GM10266 (cell line): Measurements from ENCODE around the gene PLXNA2.

Experiments
- DNase-seq: peaks from one replicate; pipeline ENCODE4 v3.0.0; 2012; ENCODE audit errors: extremely low spot score
- TF ChIP-seq, protein P1 (sequence below): IDR thresholded peaks from 2 replicates; pipeline ENCODE4 v1.5.1; 2012; ENCODE audit warnings: mild to moderate bottlenecking, low read depth; ENCODE audit not compliant: control insufficient read depth, insufficient read depth; ENCODE audit errors: missing control alignments

PLXNA2 gene

DNA sequence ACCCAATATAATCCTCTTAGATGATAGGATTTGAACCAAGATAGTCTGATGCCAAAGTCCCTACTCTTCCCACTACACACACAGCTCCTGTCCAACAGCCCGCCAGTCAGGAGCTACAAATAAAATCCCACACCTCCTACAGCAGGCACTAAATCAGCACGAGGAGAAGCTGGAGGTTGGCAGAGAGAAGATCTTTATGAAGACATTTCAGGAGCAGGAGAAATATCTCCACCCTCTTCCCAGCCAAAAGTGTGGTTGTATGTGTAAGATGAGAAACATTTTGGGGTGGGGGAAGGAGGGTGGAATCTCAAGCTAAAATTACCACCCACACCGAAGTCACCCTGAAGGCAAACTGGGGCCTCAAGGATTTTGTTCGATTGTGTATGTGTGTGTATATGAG lies 54.5 kb downstream of the PLXNA2 start:
- no peak for DNase-seq
- TF ChIP-seq, protein P1, sequence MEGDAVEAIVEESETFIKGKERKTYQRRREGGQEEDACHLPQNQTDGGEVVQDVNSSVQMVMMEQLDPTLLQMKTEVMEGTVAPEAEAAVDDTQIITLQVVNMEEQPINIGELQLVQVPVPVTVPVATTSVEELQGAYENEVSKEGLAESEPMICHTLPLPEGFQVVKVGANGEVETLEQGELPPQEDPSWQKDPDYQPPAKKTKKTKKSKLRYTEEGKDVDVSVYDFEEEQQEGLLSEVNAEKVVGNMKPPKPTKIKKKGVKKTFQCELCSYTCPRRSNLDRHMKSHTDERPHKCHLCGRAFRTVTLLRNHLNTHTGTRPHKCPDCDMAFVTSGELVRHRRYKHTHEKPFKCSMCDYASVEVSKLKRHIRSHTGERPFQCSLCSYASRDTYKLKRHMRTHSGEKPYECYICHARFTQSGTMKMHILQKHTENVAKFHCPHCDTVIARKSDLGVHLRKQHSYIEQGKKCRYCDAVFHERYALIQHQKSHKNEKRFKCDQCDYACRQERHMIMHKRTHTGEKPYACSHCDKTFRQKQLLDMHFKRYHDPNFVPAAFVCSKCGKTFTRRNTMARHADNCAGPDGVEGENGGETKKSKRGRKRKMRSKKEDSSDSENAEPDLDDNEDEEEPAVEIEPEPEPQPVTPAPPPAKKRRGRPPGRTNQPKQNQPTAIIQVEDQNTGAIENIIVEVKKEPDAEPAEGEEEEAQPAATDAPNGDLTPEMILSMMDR: no peak

DNA sequence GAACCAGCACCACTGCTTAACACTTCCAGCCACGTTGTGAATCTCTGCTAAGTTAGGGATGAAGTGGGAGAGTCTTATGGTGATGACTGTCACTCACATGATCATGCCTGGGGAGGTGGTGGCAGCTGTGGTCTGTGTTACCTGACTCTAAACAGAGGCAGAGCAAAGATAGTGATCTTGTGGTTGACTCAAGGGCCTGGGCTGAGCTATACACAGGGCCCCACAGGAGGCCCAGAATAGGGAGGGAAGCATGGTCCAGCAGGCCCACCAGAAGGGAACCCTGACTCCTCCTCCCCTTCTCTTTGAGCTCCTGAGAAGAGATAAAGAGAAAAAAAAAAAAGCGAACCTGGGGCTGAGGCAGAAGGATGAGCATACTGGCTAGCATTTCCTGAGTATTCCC lies 55.0 kb downstream of the PLXNA2 start:
- TF ChIP-seq, protein P1: no peak
- peak; percentile 20 for DNase-seq

DNA sequence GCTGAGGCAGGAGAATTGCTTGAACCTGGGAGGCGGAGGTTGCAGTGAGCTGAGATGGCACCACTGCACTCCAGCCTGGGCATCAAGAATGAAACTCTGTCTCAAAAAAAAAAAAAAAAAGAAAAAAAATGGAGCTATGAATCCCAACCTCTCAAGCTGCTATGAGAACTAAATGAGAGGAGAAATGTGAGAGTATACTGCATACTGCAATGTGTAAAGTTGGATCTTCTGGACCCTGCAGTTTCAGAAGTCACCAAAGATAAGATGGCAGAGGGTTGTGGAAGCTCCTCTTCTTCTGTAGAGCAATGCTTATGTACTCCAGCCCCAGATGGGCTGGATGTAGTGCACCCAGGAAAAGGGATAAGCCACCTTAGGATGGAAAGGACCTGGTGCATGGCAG lies 55.6 kb downstream of the PLXNA2 start:
- DNase-seq: no peak
- TF ChIP-seq, protein P1: no peak

DNA sequence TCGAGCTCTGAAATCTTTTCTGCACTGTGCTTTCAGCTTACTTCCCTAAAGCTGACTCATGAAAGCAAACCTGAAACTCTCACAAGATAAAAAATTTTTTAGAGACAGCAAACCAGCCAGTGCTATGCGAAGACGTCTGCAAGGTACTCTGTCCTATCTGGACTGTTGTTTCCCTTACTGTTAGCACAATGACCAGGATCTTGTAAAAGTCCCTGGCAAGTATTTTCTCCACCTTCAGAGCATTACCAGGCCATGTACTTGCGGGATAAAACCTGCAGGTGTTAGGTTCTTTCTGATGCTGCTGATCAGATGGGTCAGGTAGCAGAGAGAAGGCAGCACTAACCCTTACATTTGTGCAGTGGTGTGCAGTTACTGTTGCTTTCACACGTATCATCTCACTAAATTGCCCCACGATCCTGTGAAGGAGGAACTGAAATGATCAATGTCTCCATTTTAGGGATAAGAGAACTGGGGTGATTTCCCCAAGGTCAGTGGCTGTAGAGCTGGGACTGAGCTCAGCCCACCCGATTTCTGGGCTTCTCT lies 56.6 kb downstream of the PLXNA2 start:
- peak; percentile 43 for DNase-seq
- TF ChIP-seq, protein P1: no peak

DNA sequence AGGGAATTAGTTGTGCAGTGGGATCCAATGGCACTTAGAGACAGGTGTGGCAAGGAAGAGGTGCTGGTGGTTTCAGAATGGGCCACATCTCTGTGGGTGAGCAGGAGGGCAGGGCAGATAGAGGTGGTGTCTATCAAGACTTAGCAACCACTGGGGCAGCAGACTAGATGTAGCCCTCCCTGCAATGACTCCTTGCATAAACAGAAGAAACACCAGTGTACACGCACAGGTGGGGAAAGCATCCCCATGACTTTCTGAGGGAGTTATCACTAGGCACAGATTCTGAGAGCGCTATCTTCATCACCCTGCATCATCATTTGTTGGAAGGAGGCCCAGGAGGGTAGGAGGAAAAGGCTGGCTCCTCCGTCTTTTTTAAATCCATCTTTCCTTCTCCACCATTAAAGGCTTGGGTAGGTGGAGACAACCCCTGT lies 58.4 kb downstream of the PLXNA2 start:
- DNase-seq: no peak
- TF ChIP-seq, protein P1: no peak

DNA sequence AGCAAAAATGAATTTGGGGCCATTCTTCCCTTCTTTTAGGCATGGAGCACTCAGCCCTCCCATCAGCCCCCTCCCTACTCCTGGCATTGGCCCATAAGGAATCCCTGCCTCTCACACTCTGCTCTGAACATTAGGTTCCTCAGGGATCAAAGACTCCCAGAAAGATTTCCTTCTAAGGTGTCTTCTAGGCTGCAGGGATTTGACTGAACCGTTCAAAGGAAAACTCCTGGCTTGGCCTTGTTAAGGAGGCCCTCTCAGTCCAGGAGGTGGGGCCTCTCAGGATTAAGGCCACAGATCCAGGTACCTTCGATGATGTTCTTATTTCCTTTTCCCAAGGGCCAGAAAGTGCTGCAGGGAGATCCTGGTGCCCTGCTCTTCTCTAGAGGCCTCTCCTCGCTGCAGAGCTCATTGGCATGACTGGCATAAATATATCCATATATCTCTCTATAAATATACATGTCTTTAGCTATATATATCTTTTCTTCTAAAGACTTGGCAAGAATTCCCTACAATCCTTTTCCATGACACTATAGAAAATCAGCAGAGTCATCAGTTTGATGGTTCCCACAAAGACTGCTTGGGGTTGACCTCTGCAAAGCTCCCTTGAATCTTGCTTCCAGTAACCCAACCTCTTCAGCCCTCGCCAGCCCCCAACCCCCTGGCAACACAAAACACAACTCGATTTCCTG lies 59.1 kb downstream of the PLXNA2 start:
- DNase-seq: no peak
- TF ChIP-seq, protein P1: no peak
